GM06990 (cell line): ENCODE data around the gene DTWD2.

Source experiments
- DNase-seq: peaks from one replicate; pipeline ENCODE4 v3.0.0-alpha.2; 2011; ENCODE audit not compliant: insufficient read length; ENCODE audit errors: extremely low read depth
- H3K27me3 ChIP-seq: replicated peaks from 2 replicates; pipeline ENCODE4 v1.6.0; 2011; ENCODE audit warnings: low read length; ENCODE audit not compliant: control insufficient read depth, insufficient read depth
- H3K36me3 ChIP-seq: 2 replicates; pipeline ENCODE4 v1.5.1; 2011; ENCODE audit warnings: low read length; ENCODE audit not compliant: control insufficient read depth, insufficient read depth
- H3K4me3 ChIP-seq: replicated peaks from 2 replicates; pipeline ENCODE4 v1.5.1; 2011; ENCODE audit warnings: low read depth, mild to moderate bottlenecking, control low read depth, low read length
- CTCF ChIP-seq: IDR thresholded peaks from 2 replicates; pipeline ENCODE4 v1.5.1; 2011; ENCODE audit warnings: low read length, control low read depth, mild to moderate bottlenecking, inconsistent platforms; ENCODE audit not compliant: insufficient read depth, poor library complexity, severe bottlenecking

Gene DTWD2

GRCh38 chr5:118806571-118806970, 181.8 kb downstream of the DTWD2 start:
- DNase-seq: no peak
- no peaks in the 10 kb centered on the region for H3K36me3 ChIP-seq
- no peaks in the 10 kb centered on the region for H3K27me3 ChIP-seq
- TF ChIP-seq CTCF: no peak
- H3K4me3 ChIP-seq: no peak overlapping the region

- Histone ChIP-seq H3K27me3 (no peaks in the 10 kb centered on the region), H3K36me3 (no peaks in the 10 kb centered on the region), H3K4me3 (no peak overlapping the region)
- no peak for TF ChIP-seq CTCF
- no peak for DNase-seq
These were observed 186.0 kb downstream of the DTWD2 start for GRCh38 chr5:118802335-118802734.

- Histone ChIP-seq H3K27me3 (no peaks in the 10 kb centered on the region), H3K4me3 (no peak overlapping the region), H3K36me3 (no peaks in the 10 kb centered on the region)
- DNase-seq: no peak
- TF ChIP-seq CTCF: no peak
These were observed 192.3 kb downstream of the DTWD2 start for GRCh38 chr5:118796081-118796480.

GRCh38 chr5:118794281-118794680, 194.1 kb downstream of the DTWD2 start:
- no peak for DNase-seq
- Histone ChIP-seq H3K36me3 (no peaks in the 10 kb centered on the region), H3K4me3 (no peak overlapping the region), H3K27me3 (no peaks in the 10 kb centered on the region)
- no peak for TF ChIP-seq CTCF

GRCh38 chr5:118793652-118794051, 194.7 kb downstream of the DTWD2 start:
- TF ChIP-seq CTCF: no peak
- Histone ChIP-seq H3K4me3 (no peak overlapping the region), H3K36me3 (no peaks in the 10 kb centered on the region), H3K27me3 (no peaks in the 10 kb centered on the region)
- DNase-seq: no peak

GRCh38 chr5:118793091-118793490, 195.3 kb downstream of the DTWD2 start:
- DNase-seq: no peak
- TF ChIP-seq CTCF: no peak
- Histone ChIP-seq H3K27me3 (no peaks in the 10 kb centered on the region), H3K4me3 (no peak overlapping the region), H3K36me3 (no peaks in the 10 kb centered on the region)
